ENCODE data around the gene SOHLH2.

The SOHLH2 gene

GRCh38 chr13:36133950-36134626, 80.3 kb downstream of the SOHLH2 start:
- no peak for DNase-seq (ENCODE audit: low spot score in 2 of 2)
- H3K4me1 Mint-ChIP-seq, result no peaks in the 10 kb centered on the region
- H3K27ac Mint-ChIP-seq, result no peak overlapping the region
- no peak overlapping the region for H3K4me3 Mint-ChIP-seq
- no peaks in the 10 kb centered on the region for H3K36me3 Mint-ChIP-seq
- no peak for ATAC-seq (ENCODE audit: low read depth)
- peaks cover 7% of the 10 kb centered on the region for H3K27me3 Mint-ChIP-seq
- H3K9me3 Mint-ChIP-seq, result peaks cover 6% of the 10 kb centered on the region

- Mint-ChIP-seq H3K4me3 (no peak overlapping the region), H3K9me3 (peaks cover 3% of the 10 kb centered on the region), H3K27me3 (peaks cover 7% of the 10 kb centered on the region), H3K36me3 (no peaks in the 10 kb centered on the region), H3K27ac (no peak overlapping the region), H3K4me1 (no peaks in the 10 kb centered on the region)
- ATAC-seq (ENCODE audit: low read depth) (no peak), DNase-seq (ENCODE audit: low spot score in 2 of 2) (no peak)
These were observed 82.0 kb downstream of the SOHLH2 start for GRCh38 chr13:36132376-36132775.

- Mint-ChIP-seq H3K27ac (no peak overlapping the region), H3K4me1 (no peaks in the 10 kb centered on the region), H3K4me3 (no peak overlapping the region), H3K27me3 (peaks cover 7% of the 10 kb centered on the region), H3K9me3 (peaks cover 3% of the 10 kb centered on the region), H3K36me3 (no peaks in the 10 kb centered on the region)
- ATAC-seq (ENCODE audit: low read depth) (no peak), DNase-seq (ENCODE audit: low spot score in 2 of 2) (no peak)
These were observed 82.4 kb downstream of the SOHLH2 start for GRCh38 chr13:36131931-36132297.

- ATAC-seq (ENCODE audit: low read depth), result no peak
- Mint-ChIP-seq H3K27ac (no peak within 1 kb of the TSS), H3K4me3 (no peak within 1 kb of the TSS), H3K36me3 (no peaks in the 10 kb centered on the region), H3K4me1 (no peaks in the 10 kb centered on the region), H3K9me3 (peaks cover 3% of the 10 kb centered on the region), H3K27me3 (peaks cover 7% of the 10 kb centered on the region)
- no peak for DNase-seq (ENCODE audit: low spot score in 2 of 2)
These were observed 83.0 kb downstream of the SOHLH2 start, which contains the start of gene DCLK1 for GRCh38 chr13:36131222-36131930. Gene DCLK1 (minus strand): TSS chr13:36131382.

GRCh38 chr13:36130552-36131221, 83.7 kb downstream of the SOHLH2 start:
- Mint-ChIP-seq H3K4me3 (no peak overlapping the region), H3K27me3 (peaks cover 7% of the 10 kb centered on the region), H3K27ac (no peak overlapping the region), H3K4me1 (no peaks in the 10 kb centered on the region), H3K9me3 (peaks cover under 1% of the 10 kb centered on the region), H3K36me3 (no peaks in the 10 kb centered on the region)
- no peak for ATAC-seq (ENCODE audit: low read depth)
- no peak for DNase-seq (ENCODE audit: low spot score in 2 of 2)

GRCh38 chr13:36130193-36130551, 84.2 kb downstream of the SOHLH2 start:
- Mint-ChIP-seq H3K36me3 (no peaks in the 10 kb centered on the region), H3K27me3 (peaks cover 7% of the 10 kb centered on the region), H3K4me1 (no peaks in the 10 kb centered on the region), H3K4me3 (no peak overlapping the region), H3K9me3 (no peaks in the 10 kb centered on the region), H3K27ac (no peak overlapping the region)
- ATAC-seq (ENCODE audit: low read depth) (no peak), DNase-seq (ENCODE audit: low spot score in 2 of 2) (no peak)

- ATAC-seq (ENCODE audit: low read depth) (no peak), DNase-seq (ENCODE audit: low spot score in 2 of 2) (no peak)
- Mint-ChIP-seq H3K9me3 (no peaks in the 10 kb centered on the region), H3K27me3 (peaks cover 7% of the 10 kb centered on the region), H3K36me3 (no peaks in the 10 kb centered on the region), H3K4me3 (no peak overlapping the region), H3K4me1 (no peaks in the 10 kb centered on the region), H3K27ac (no peak overlapping the region)
These were observed 84.8 kb downstream of the SOHLH2 start for GRCh38 chr13:36129539-36129938.

- Mint-ChIP-seq H3K4me1 (no peaks in the 10 kb centered on the region), H3K27ac (no peak overlapping the region), H3K27me3 (peaks cover 6% of the 10 kb centered on the region), H3K9me3 (no peaks in the 10 kb centered on the region), H3K36me3 (no peaks in the 10 kb centered on the region), H3K4me3 (no peak overlapping the region)
- DNase-seq (ENCODE audit: low spot score in 2 of 2) (no peak), ATAC-seq (ENCODE audit: low read depth) (no peak)
These were observed 87.9 kb downstream of the SOHLH2 start for GRCh38 chr13:36126491-36126890.

- Mint-ChIP-seq H3K9me3 (no peaks in the 10 kb centered on the region), H3K4me1 (no peaks in the 10 kb centered on the region), H3K27ac (no peak overlapping the region), H3K4me3 (no peak overlapping the region), H3K27me3 (peaks cover 4% of the 10 kb centered on the region), H3K36me3 (no peaks in the 10 kb centered on the region)
- no peak for DNase-seq (ENCODE audit: low spot score in 2 of 2)
- ATAC-seq (ENCODE audit: low read depth), result no peak
These were observed 88.5 kb downstream of the SOHLH2 start for GRCh38 chr13:36125841-36126240.

GRCh38 chr13:36124236-36124822, 90.0 kb downstream of the SOHLH2 start:
- Mint-ChIP-seq H3K27me3 (no peaks in the 10 kb centered on the region), H3K4me3 (no peak overlapping the region), H3K27ac (no peak overlapping the region), H3K9me3 (no peaks in the 10 kb centered on the region), H3K4me1 (no peaks in the 10 kb centered on the region), H3K36me3 (no peaks in the 10 kb centered on the region)
- DNase-seq (ENCODE audit: low spot score in 2 of 2), result no peak
- no peak for ATAC-seq (ENCODE audit: low read depth)
